Osteoblast (primary cell): Measurements from ENCODE around the gene GALNT3. TPM values are rescaled to one million over a fixed set of nuclear protein-coding genes. Genes with fewer than 3 reads are reported as not detected.

ENCODE experiments used
- DNase-seq: peaks from one replicate; pipeline ENCODE4 v3.0.0; 2011; ENCODE audit warnings: low spot score, mixed read lengths; ENCODE audit not compliant: insufficient read length; ENCODE audit errors: missing footprints
- H2AFZ ChIP-seq: 2 replicates; pipeline ENCODE4 v1.6.0; 2011; ENCODE audit warnings: mild to moderate bottlenecking, low read length
- H3K27ac ChIP-seq: 2 replicates; pipeline ENCODE4 v1.5.1; 2011; ENCODE audit warnings: mild to moderate bottlenecking, low read depth, low read length, moderate library complexity
- H3K27me3 ChIP-seq: 2 replicates; pipeline ENCODE4 v1.6.0; 2012; ENCODE audit warnings: mild to moderate bottlenecking, control low read depth, inconsistent platforms, low read length, moderate library complexity; ENCODE audit not compliant: insufficient read depth
- H3K36me3 ChIP-seq: 2 replicates; pipeline ENCODE4 v1.5.1; 2011; ENCODE audit warnings: mild to moderate bottlenecking, low read length, control low read depth, moderate library complexity; ENCODE audit not compliant: insufficient read depth
- H3K4me1 ChIP-seq: 2 replicates; pipeline ENCODE4 v1.5.1; 2011; ENCODE audit warnings: mild to moderate bottlenecking, low read length, control low read depth, moderate library complexity; ENCODE audit not compliant: insufficient read depth
- H3K4me2 ChIP-seq: 2 replicates; pipeline ENCODE4 v1.6.0; 2011; ENCODE audit warnings: mild to moderate bottlenecking, low read length; ENCODE audit not compliant: insufficient read depth
- H3K4me3 ChIP-seq: fragments of 200-600 bp; sonication (generic); 3 replicates; pipeline ENCODE4 v1.5.1; 2012; ENCODE audit warnings: mild to moderate bottlenecking, low read length, inconsistent platforms; ENCODE audit not compliant: insufficient read depth
- H3K79me2 ChIP-seq: 2 replicates; pipeline ENCODE4 v1.6.0; 2012; ENCODE audit warnings: mild to moderate bottlenecking, low read length, control low read depth, inconsistent platforms; ENCODE audit not compliant: insufficient read depth
- H3K9me3 ChIP-seq: 2 replicates; pipeline ENCODE4 v1.5.1; 2011; ENCODE audit warnings: low read depth, low read length, control low read depth
- H4K20me1 ChIP-seq: 2 replicates; pipeline ENCODE4 v1.6.0; 2012; ENCODE audit warnings: mild to moderate bottlenecking, low read length, control low read depth; ENCODE audit not compliant: insufficient read depth
- CTCF ChIP-seq: IDR thresholded peaks from 2 replicates; pipeline ENCODE4 v1.5.1; 2011; ENCODE audit warnings: mild to moderate bottlenecking, low read depth, low read length, moderate library complexity; ENCODE audit errors: extremely low read depth
- total RNA-seq: library from RNA; depleted of rRNA; stranded (reverse); fragments of >200 nt; gene quantifications from 2 replicates; pipeline ENCODE4 v1.2.3, GENCODE V29; 2012

The GALNT3 gene
- total RNA-seq, 1 donor = 11.2 TPM

- no peak overlapping the region for H3K4me3 ChIP-seq
- DNase-seq = no peak
- no peak overlapping the region for H2AFZ ChIP-seq
- no peak for TF ChIP-seq CTCF
- no peaks in the 10 kb centered on the region for H3K4me1 ChIP-seq
- H4K20me1 ChIP-seq = no peaks in the 10 kb centered on the region
- H3K36me3 ChIP-seq = no peaks in the 10 kb centered on the region
- no peaks in the 10 kb centered on the region for H3K9me3 ChIP-seq
- H3K79me2 ChIP-seq = no peaks in the 10 kb centered on the region
- no peak overlapping the region for H3K4me2 ChIP-seq
- H3K27me3 ChIP-seq = no peaks in the 10 kb centered on the region
- no peak overlapping the region for H3K27ac ChIP-seq
Observed at GRCh38 chr2:165827016-165827920, 33.2 kb upstream of the GALNT3 start.

GRCh38 chr2:165825041-165825440 lies 31.0 kb upstream of the GALNT3 start:
- Histone ChIP-seq H4K20me1 (no peaks in the 10 kb centered on the region), H3K36me3 (no peaks in the 10 kb centered on the region), H3K4me3 (no peak overlapping the region), H3K27ac (no peak overlapping the region), H2AFZ (no peak overlapping the region), H3K4me1 (no peaks in the 10 kb centered on the region), H3K4me2 (no peak overlapping the region), H3K79me2 (no peaks in the 10 kb centered on the region), H3K27me3 (no peaks in the 10 kb centered on the region), H3K9me3 (no peaks in the 10 kb centered on the region)
- no peak for TF ChIP-seq CTCF
- DNase-seq = no peak

GRCh38 chr2:165820296-165820695 lies 26.2 kb upstream of the GALNT3 start:
- Histone ChIP-seq H3K79me2 (no peaks in the 10 kb centered on the region), H3K36me3 (no peaks in the 10 kb centered on the region), H3K27ac (no peak overlapping the region), H3K4me3 (no peak overlapping the region), H2AFZ (no peak overlapping the region), H3K27me3 (no peaks in the 10 kb centered on the region), H3K4me1 (no peaks in the 10 kb centered on the region), H3K9me3 (no peaks in the 10 kb centered on the region), H3K4me2 (no peak overlapping the region), H4K20me1 (no peaks in the 10 kb centered on the region)
- no peak for TF ChIP-seq CTCF
- no peak for DNase-seq

- no peak overlapping the region for H3K4me2 ChIP-seq
- no peak overlapping the region for H3K4me3 ChIP-seq
- DNase-seq = no peak
- H4K20me1 ChIP-seq = no peaks in the 10 kb centered on the region
- no peak overlapping the region for H3K27ac ChIP-seq
- H3K36me3 ChIP-seq = no peaks in the 10 kb centered on the region
- no peaks in the 10 kb centered on the region for H3K27me3 ChIP-seq
- no peak for TF ChIP-seq CTCF
- no peak overlapping the region for H2AFZ ChIP-seq
- H3K79me2 ChIP-seq = no peaks in the 10 kb centered on the region
- no peaks in the 10 kb centered on the region for H3K9me3 ChIP-seq
- no peaks in the 10 kb centered on the region for H3K4me1 ChIP-seq
Observed at GRCh38 chr2:165818920-165819319, 24.9 kb upstream of the GALNT3 start.
